Glomerular endothelial cell (primary cell): ENCODE data around the gene ADGRL1. TPM values are rescaled to one million over a fixed set of nuclear protein-coding genes. Genes with fewer than 3 reads are reported as not detected.
"Not testable (repeated sequence)": the region's sequence is repeated elsewhere in the genome, so short reads cannot be mapped to it uniquely, and the experiment has no call there.

Experiments used
- DNase-seq: peaks from one replicate; pipeline ENCODE4 v3.0.0-alpha.2; 2011; ENCODE audit warnings: low read depth, low spot score; ENCODE audit errors: extremely low read depth
- total RNA-seq: library from RNA; depleted of rRNA; stranded (reverse); fragments of >200 nt; gene quantifications from 2 replicates; pipeline ENCODE4 v1.2.3, GENCODE V29; 2015

Gene ADGRL1
- 8.3 and 11.4 TPM in 2 replicates for total RNA-seq

DNA sequence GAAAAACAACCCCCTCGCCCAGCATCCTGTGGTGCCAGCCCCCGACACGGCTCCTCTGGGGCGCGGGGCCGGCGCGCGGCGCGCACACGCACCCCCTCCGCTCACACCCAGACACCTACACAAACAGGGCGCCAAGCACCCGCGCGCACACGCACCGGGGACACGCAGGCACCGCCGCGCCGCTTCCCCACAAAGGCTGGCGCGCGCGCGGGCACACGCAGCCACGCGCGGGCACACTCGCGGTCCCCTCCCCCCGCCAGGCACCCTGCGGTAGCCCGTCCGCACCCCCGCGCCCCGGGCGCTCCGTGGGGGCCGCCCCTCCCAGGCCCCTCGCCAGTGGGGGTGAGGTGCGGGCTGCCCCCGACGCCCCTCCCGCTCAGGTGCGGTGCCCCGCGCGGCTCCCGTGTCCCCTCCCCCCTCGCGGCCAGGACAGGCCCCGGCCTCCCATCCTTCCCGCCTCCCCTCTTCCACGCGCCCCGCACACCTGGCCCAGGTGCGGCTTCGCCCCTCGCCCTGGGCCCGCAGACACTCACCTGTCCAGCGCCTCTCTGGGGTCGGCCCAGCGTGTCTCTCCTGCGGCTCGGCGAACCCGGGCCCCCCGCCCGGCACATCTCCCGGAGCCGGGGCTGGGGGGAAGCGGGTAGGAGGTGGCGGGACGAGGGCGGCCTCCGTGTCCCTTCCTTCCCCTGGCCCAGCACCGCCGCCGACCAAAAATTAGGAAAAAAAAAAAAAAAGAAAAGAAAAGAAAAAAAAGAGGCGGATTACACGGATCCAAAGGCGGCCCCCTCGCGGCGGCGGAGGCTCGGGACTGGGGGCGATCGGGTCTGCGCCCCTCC lies at the start of gene ADGRL1:
TSS of gene ADGRL1 (minus strand) at position 718 of the 836 bp plus-strand sequence. CDS start 22,567 bp downstream, outside the sequence.
- not testable (repeated sequence) for DNase-seq

- DNase-seq = not testable (repeated sequence)
These were observed 49.3 kb upstream of the ADGRL1 start for GRCh38 chr19:14255316-14255715.

DNA sequence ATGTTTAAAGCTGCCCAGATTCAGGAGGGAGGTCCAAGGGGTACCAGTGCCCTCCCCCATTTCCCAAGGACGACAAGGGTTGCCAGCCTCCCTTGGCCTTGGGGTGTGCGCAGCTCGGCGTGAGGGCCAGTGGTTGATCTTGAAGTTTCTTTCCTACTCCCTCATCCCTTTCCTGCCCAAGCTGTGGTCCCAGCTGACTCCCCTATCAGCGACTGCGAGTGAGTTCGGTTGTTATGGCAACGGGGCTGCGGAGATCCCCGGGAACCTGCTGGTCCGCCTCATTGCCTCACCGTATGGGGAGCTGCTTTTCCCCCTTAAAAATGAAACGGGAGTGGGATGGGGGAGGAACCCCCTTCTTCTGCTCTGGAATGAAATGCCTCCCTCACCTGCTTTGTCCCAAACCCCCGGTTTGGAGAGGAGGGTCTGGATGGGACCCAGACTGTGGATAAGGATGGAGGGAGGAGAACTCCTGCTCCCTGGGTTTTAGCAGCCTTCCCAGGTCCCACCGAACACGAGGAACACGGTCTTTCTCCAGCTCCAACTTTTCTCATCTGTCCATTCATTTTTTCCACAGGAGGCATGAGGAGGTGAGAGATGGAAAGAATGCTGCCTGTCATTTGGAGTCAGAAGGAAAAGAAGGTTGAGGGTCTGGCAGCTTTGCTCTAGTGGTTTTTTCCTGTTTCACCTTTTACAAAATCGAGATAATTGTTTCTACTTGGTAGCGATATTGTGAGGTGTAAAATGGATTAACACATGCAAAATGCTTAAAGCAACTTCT lies 48.0 kb upstream of the ADGRL1 start:
- not testable (repeated sequence) for DNase-seq

- not testable (repeated sequence) for DNase-seq
These were observed 46.2 kb upstream of the ADGRL1 start for GRCh38 chr19:14252136-14252535.

DNA sequence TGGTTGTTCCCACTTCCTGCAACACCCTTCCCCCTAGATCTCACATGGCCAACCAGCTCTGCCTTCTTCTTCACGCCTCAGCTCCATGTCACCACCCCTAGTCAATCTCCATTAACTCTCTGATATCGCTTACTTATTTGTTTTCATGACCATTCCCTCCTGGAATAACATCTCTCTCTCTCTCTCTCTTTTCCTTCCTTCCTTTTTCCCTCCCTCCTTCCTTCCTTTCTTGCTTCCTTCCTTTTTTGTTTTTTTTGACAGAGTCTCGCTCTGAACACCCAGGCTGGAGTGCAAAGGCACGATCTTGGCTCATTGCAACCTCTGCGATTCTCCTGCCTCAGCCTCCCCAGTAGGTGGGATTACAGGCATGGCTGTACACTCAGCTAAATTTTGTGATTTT lies 44.9 kb upstream of the ADGRL1 start:
- no peak for DNase-seq

- not testable (repeated sequence) for DNase-seq
These were observed 44.3 kb upstream of the ADGRL1 start for GRCh38 chr19:14250315-14250714.

DNA sequence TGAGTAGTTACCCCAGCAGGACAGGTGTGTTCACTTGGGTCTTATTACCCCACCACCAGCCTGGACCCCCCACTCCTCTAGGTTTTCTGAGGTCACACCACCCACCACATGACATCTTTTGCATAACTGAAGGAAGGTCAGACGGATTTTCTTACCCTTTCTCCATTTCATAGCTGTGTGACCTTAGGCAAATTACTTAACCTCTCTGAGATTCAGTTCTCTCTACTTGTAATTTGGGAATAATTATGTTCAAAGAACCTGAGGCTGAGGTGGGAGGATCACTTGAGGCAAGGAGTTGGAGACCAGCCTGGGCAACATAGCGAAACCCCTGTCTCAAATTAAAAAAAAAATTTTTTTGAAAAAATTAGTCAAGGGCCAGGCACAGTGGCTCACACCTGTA lies 43.9 kb upstream of the ADGRL1 start:
- DNase-seq = not testable (repeated sequence)

DNA sequence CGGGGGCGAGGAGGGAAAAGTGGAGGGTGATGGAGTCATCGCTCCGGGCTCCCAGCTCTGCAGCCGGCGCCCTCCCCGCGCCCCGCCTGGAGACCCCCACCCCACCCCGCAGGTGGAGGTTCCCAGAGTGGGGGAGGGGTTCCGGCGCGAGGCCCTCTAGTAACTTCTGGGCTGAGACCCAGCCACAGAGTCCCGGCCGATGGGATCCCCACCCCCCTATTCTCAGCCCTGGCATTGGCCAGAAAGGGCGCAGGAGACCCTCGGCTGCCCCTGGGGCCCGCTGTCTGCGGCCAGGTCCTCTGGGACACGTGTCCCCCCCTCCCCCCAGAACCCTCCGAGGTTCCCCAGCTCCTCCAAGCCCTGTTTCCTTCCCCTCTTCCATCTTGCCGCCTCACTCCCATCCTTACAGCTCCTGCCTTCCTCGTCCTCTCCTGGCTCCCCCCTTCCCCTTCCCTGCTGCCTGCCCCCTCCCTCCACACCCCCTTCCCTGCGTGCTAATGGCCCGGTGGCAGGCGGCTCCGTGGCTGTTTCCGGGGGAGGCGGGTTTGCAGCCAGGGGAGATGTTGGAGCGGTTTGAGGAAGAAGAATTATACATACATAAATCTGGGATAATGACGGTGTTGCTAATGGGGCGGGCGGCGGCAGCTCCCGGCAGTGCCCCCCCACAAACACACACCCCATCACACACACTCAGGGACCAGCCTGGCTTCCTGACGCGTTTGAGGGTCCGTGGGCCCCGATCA lies 43.2 kb upstream of the ADGRL1 start:
- DNase-seq = not testable (repeated sequence)

- DNase-seq = no peak
These were observed 42.6 kb upstream of the ADGRL1 start for GRCh38 chr19:14248578-14249011.

DNA sequence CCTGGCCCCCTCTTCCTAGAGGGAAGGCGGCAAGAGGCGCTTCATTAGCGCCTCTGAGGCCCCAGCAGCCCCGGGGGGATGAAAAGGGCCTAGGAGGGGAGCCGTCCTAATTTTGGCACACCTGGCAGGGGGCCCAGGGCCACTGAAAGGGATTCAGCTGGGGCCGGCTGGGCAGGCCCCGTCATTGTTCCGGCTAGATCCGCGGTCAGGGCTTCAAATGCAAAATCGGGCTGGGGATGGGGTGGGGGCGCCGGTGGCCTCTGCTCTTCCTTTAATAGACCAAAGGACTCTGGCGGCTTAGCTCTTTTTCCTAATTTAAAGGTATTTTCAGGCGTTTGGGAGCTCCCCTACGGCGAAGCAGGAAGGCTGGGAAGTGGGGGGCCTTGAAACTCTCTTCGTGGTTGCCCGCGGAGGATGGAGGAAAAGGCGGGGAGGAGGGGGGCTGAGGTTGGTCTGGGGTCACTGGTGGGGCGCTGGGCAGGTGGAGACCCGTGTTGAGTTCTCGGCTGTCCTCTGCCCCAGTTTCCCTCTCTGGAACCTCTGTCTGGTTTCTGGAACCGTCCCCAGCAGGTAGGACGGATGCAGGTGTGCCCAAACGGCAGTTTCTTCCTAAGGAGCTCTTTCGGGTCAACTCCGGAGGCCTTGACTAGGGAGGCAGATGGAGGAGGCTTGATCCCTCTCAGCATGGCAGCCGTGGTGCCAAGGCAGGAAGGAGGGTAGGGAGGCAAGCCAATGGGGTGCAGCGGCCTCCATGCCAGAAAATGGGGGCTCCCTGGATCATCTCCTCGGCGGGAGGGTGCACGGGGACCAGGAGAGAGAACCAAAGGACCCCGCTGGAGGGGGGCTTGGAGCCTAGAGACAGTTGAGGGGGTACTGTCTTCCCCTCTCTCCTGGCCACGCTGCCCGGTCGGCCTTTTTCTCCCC lies 41.8 kb upstream of the ADGRL1 start:
- not testable (repeated sequence) for DNase-seq

GRCh38 chr19:14247205-14247547 lies 41.2 kb upstream of the ADGRL1 start:
- DNase-seq = not testable (repeated sequence)

GRCh38 chr19:14244393-14244792 lies 38.4 kb upstream of the ADGRL1 start:
- DNase-seq = not testable (repeated sequence)

DNA sequence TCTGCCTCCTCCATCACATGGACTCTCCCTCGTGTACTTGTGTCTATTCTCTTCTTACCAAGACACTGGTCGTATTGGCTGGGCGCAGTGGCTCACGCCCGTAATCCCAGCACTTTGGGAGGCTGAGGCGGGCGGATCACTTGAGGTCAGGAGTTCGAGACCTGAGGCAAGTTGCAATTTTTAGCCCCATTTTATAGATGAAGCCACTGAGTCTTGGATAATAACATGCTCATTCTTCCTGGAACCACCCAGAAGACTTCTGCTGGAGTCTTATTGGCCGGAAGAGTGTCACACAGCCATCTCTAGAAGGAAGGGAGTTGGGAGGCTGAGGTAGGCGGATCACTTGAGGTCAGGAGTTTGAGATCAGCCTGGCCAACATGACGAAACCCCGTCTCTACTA lies 37.7 kb upstream of the ADGRL1 start:
- DNase-seq = not testable (repeated sequence)

- DNase-seq = no peak
These were observed 31.3 kb upstream of the ADGRL1 start for GRCh38 chr19:14237014-14237941.

DNA sequence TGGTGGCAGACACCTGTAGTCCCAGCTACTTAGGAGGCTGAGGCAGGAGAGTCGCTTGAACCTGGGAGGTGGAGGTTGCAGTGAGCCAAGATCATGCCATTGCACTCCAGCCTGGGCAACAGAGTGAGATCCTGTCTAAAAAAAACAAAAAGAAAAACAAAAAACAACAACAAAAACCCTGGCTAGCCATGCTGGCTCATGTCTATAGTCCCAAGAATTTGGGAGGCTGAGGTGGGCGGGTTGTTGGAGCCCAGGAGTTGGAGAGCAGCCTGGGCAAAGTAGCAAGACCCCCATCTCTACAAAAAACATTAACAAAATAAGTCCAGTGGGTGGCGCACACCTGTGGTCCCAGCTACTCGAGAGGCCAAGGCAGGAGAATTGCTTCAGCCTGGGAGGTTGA lies 27.0 kb upstream of the ADGRL1 start:
- not testable (repeated sequence) for DNase-seq

DNA sequence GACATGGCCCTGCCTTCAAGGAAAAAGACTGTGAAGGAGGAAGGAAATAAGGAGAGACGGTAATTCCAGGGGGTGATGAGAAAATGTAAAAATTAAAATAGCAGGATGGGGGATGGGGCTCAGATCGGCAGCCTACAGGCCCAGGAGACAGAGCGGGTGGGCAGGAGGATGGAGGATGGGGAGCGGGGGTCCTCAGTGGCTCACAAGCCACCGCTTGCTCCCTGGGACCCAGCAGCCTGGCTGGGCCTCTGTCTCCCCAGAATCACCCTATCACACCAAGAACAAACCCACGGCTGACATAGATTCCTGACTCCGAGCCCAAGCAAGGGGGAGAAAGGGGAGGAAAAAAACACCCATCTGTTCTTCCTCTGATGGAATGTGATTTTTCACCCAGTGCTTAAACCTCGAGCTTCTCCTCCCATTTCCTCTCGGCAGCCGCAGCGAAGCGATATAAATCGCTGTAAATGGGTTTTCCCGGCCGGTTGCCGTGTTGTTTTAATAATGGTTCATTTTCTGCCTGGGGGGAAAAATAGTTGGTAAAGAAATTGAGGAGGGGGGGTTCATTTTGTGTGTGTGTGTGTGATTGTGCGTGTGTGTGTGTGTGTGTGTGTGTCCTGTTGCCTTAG lies 22.6 kb upstream of the ADGRL1 start:
- DNase-seq = not testable (repeated sequence)

DNA sequence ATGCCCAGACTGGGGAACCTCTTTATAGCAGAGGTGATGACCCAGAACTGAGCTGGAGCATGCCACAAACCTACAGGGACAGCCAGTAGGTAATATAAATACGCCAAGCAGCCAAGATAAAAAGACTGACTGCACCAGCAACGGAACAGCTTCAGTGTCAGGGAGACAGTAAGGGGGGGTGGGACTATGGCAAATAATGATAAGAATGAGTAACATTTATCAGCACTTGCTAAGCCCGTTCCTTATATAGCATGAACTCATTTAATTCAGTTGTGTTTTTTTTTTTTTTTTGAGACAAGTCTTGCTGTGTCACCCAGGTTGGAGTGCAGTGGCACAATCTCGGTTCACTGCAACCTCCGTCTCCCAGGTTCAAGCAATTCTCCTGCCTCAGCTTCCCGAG lies 20.5 kb upstream of the ADGRL1 start:
- not testable (repeated sequence) for DNase-seq

DNA sequence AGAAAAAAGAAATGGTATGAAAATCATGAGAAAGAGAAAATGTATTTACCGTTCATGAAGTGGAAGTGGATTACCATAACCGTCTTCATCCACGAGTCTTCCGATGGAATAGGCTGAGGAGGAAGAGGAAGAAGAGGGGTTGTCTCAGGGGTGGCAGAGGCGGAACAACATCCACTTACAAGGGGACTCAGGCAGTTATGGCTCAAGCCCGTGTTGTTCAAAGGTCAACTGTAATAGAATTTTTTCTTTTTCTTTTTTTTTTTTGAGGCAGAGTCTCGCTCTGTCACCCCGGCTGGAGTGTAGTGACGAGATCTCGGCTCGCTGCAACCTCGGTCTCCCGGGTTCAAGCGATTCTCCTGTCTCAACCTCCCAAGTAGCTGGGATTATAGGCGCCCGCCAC lies 16.9 kb upstream of the ADGRL1 start:
- no peak for DNase-seq
